H1 (cell line): ENCODE data around the gene PRDX2. TPM values are rescaled to one million over a fixed set of nuclear protein-coding genes. Genes with fewer than 3 reads are reported as not detected.

ENCODE experiments used
- CHD7 ChIP-seq: fragments of 300-600 bp; sonication (generic); IDR thresholded peaks from 2 replicates; pipeline ENCODE4 v1.7.1; 2012; ENCODE audit warnings: low read length, moderate library complexity, mild to moderate bottlenecking, inconsistent platforms; ENCODE audit not compliant: insufficient replicate concordance
- HDAC6 ChIP-seq: IDR thresholded peaks from one replicate; pipeline ENCODE4 v1.7.1; 2012; ENCODE audit warnings: low read depth, mild to moderate bottlenecking, inconsistent platforms, low read length, moderate library complexity
- polyA plus RNA-seq, 7 experiments: library from polyadenylated mRNA; depleted of rRNA in 3 of 7; stranded (reverse) in 5 of 7; unstranded in 2 of 7; fragments of >200 nt in 5 of 7; fragments of 200-250 nt in 2 of 7; gene quantifications; 1 replicate in 5 of 7; 2 replicates in 1 of 7; 4 replicates in 1 of 7; pipeline versions ENCODE4 v1.2.1 to v1.2.3, GENCODE V29; 2011 to 2013; ENCODE audit warnings: missing spikeins in 2 of 7, mixed read lengths in 2 of 7
- total RNA-seq: library from RNA; stranded (reverse); fragmentation: NEBNext Ultra II Directional; extraction: Animal tissue kit (Norgen Biotek cat#: 25700); gene quantifications from 2 replicates; pipeline ENCODE4 v1.2.1, GENCODE V29; 2021

PRDX2 gene
- total and polyA plus RNA-seq, 2 of the 8 experiments (the other 6 are each of a cell fraction or from before 2014, with no cell fraction given): 380 to 748 TPM

- TF ChIP-seq CHD7 (no peak), HDAC6 (no peak)
Measured at GRCh38 chr19:12797141-12797587, 4.4 kb downstream of the PRDX2 start (continued).
